Activated CD4-positive, alpha-beta T cell treated with anti-CD3 and anti-CD28 coated beads for 48 hours (primary cell): ENCODE measurements around the gene STPG3.

Experiments
- DNase-seq: peaks from one replicate; pipeline ENCODE4 v3.0.0-alpha.2; 2020

STPG3 gene

GRCh38 chr9:137251194-137251461, at the start of gene STPG3:
STPG3 (plus strand) TSS chr9:137251286; CDS start chr9:137251287, 1 bp downstream.
- DNase-seq = no peak

- DNase-seq = no peak
Observed at GRCh38 chr9:137202966-137203365, 48.1 kb upstream of the STPG3 start.

- DNase-seq = no peak
Observed at GRCh38 chr9:137204731-137205125, 46.4 kb upstream of the STPG3 start.

- peak; percentile 97 for DNase-seq
Observed at GRCh38 chr9:137205126-137206069, 45.7 kb upstream of the STPG3 start, which contains the start of the genes NDOR1 and TMEM203. NDOR1 (plus strand) TSS chr9:137205700; CDS start chr9:137205778, 78 bp downstream. TMEM203 (minus strand) TSS chr9:137205648; CDS start chr9:137205414, 234 bp downstream.

GRCh38 chr9:137206602-137207001, 44.5 kb upstream of the STPG3 start:
- DNase-seq = no peak

- DNase-seq = no peak
Observed at GRCh38 chr9:137211532-137211931, 39.6 kb upstream of the STPG3 start.

GRCh38 chr9:137212520-137212919, 38.6 kb upstream of the STPG3 start:
- no peak for DNase-seq

GRCh38 chr9:137213160-137214060, 37.7 kb upstream of the STPG3 start:
- DNase-seq = no peak

- no peak for DNase-seq
Observed at GRCh38 chr9:137214620-137215019, 36.5 kb upstream of the STPG3 start.

GRCh38 chr9:137215196-137215986, 35.7 kb upstream of the STPG3 start:
- no peak for DNase-seq

GRCh38 chr9:137216188-137216965, 34.7 kb upstream of the STPG3 start:
- DNase-seq = no peak

- DNase-seq = no peak
Observed at GRCh38 chr9:137217276-137218211, 33.5 kb upstream of the STPG3 start.

- DNase-seq = no peak
Observed at GRCh38 chr9:137218212-137218753, 32.8 kb upstream of the STPG3 start.

GRCh38 chr9:137218754-137219271, 32.3 kb upstream of the STPG3 start:
- no peak for DNase-seq

- no peak for DNase-seq
Observed at GRCh38 chr9:137219757-137220316, 31.2 kb upstream of the STPG3 start.

GRCh38 chr9:137220317-137221094, 30.6 kb upstream of the STPG3 start:
- DNase-seq = no peak

- no peak for DNase-seq
Observed at GRCh38 chr9:137221095-137221505, 30.0 kb upstream of the STPG3 start.

GRCh38 chr9:137221506-137222111, 29.5 kb upstream of the STPG3 start:
- DNase-seq = no peak
